WTC11 (cell line): ENCODE measurements around the gene CDC73.

Source experiments
- ATF2 ChIP-seq: sonication (generic); formaldehyde crosslinking; IDR thresholded peaks from 2 replicates; pipeline ENCODE4 v1.8.1; 2022; ENCODE audit warnings: low read depth, missing genetic modification reagents, borderline replicate concordance
- CREB1 ChIP-seq: sonication (generic); formaldehyde crosslinking; IDR thresholded peaks from 2 replicates; pipeline ENCODE4 v1.8.0; 2023; ENCODE audit warnings: mild to moderate bottlenecking, missing genetic modification reagents
- NR1H2 ChIP-seq: sonication (generic); formaldehyde crosslinking; IDR thresholded peaks from 2 replicates; pipeline ENCODE4 v1.9.0; 2021; ENCODE audit warnings: mild to moderate bottlenecking, moderate library complexity, missing genetic modification reagents
- SP1 ChIP-seq: sonication (generic); formaldehyde crosslinking; conservative IDR thresholded peaks from 2 replicates; pipeline ENCODE4 v1.8.1; 2022; ENCODE audit warnings: missing genetic modification reagents
- STAT6 ChIP-seq: sonication (generic); formaldehyde crosslinking; conservative IDR thresholded peaks from 2 replicates; pipeline ENCODE4 v1.8.1; 2023; ENCODE audit warnings: mild to moderate bottlenecking, low read depth, missing genetic modification reagents, moderate library complexity
- TF ChIP-seq, protein P1 (sequence below): fragments of 200-600 bp; IDR thresholded peaks from 2 replicates; pipeline ENCODE4 v1.8.0; 2022; ENCODE audit warnings: antibody characterized with exemption
- TF ChIP-seq, protein P2 (sequence below): fragments of 250-450 bp; sonication (Bioruptor Pico); IDR thresholded peaks from 2 replicates; pipeline ENCODE4 v1.9.0; 2021; ENCODE audit warnings: moderate library complexity, mild to moderate bottlenecking, inconsistent platforms, borderline replicate concordance
- TF ChIP-seq, protein P3 (sequence below): sonication (generic); formaldehyde crosslinking; IDR thresholded peaks from 2 replicates; pipeline ENCODE4 v1.8.1; 2022; ENCODE audit warnings: mild to moderate bottlenecking, moderate library complexity, missing genetic modification reagents

- TF ChIP-seq, protein P1, sequence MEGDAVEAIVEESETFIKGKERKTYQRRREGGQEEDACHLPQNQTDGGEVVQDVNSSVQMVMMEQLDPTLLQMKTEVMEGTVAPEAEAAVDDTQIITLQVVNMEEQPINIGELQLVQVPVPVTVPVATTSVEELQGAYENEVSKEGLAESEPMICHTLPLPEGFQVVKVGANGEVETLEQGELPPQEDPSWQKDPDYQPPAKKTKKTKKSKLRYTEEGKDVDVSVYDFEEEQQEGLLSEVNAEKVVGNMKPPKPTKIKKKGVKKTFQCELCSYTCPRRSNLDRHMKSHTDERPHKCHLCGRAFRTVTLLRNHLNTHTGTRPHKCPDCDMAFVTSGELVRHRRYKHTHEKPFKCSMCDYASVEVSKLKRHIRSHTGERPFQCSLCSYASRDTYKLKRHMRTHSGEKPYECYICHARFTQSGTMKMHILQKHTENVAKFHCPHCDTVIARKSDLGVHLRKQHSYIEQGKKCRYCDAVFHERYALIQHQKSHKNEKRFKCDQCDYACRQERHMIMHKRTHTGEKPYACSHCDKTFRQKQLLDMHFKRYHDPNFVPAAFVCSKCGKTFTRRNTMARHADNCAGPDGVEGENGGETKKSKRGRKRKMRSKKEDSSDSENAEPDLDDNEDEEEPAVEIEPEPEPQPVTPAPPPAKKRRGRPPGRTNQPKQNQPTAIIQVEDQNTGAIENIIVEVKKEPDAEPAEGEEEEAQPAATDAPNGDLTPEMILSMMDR, result no peak
- TF ChIP-seq CREB1 (no peak), ATF2 (CRISPR knock-in tag) (no peak), STAT6 (no peak), NR1H2 (CRISPR knock-in tag) (no peak), SP1 (no peak)
- TF ChIP-seq, protein P2, sequence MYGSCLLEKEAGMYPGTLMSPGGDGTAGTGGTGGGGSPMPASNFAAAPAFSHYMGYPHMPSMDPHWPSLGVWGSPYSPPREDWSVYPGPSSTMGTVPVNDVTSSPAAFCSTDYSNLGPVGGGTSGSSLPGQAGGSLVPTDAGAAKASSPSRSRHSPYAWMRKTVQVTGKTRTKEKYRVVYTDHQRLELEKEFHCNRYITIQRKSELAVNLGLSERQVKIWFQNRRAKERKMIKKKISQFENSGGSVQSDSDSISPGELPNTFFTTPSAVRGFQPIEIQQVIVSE (CRISPR knock-in tag), result no peak
- TF ChIP-seq, protein P3, sequence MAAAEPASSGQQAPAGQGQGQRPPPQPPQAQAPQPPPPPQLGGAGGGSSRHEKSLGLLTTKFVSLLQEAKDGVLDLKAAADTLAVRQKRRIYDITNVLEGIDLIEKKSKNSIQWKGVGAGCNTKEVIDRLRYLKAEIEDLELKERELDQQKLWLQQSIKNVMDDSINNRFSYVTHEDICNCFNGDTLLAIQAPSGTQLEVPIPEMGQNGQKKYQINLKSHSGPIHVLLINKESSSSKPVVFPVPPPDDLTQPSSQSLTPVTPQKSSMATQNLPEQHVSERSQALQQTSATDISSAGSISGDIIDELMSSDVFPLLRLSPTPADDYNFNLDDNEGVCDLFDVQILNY, result no peak
Measured at GRCh38 chr1:193262661-193263060, 140.8 kb downstream of the CDC73 start.
